ENCODE results near the gene HECTD3. TPM values are rescaled to one million over a fixed set of nuclear protein-coding genes. Genes with fewer than 3 reads are reported as not detected.

Gene HECTD3
- total and polyA plus RNA-seq, 9 of the 15 experiments (the other 6 are each of a cell fraction or from before 2014, with no cell fraction given): 6.3 to 50.8 (median 18.9) TPM

- no peak for TF ChIP-seq ZBTB43 (CRISPR knock-in tag; IDR thresholded peaks at IDR 0.05)
- no peak for TF ChIP-seq HMG20A (CRISPR knock-in tag; conservative IDR thresholded peaks at IDR 0.05)
- TF ChIP-seq NR2F6 (CRISPR knock-in tag; IDR thresholded peaks at IDR 0.05): no peak
- no peak for TF ChIP-seq NCOA4 (IDR thresholded peaks at IDR 0.05; ENCODE audit: partially characterized antibody)
- no peak for TF ChIP-seq PHF20 (IDR thresholded peaks at IDR 0.05; ENCODE audit: partially characterized antibody)
- TF ChIP-seq MBD2 (IDR thresholded peaks at IDR 0.05; ENCODE audit: borderline replicate concordance, low read depth): peak; percentile 80
- TF ChIP-seq TCF7L2 (IDR thresholded peaks at IDR 0.05; ENCODE audit: low read depth, low read length): peak; percentile 42; the same call in 1 of the 2 replicates
- no peak for TF ChIP-seq BDP1 (IDR thresholded peaks at IDR 0.05; ENCODE audit: insufficient read depth, insufficient read length)
- TF ChIP-seq NR3C1 (CRISPR knock-in tag; IDR thresholded peaks at IDR 0.05): no peak
- TF ChIP-seq ZBED1 (IDR thresholded peaks at IDR 0.05): peak; percentile 87; the same call in 1 of the 2 replicates
- TF ChIP-seq ZNF217 (CRISPR knock-in tag; IDR thresholded peaks at IDR 0.05): no peak
- TF ChIP-seq COPS2 (conservative IDR thresholded peaks at IDR 0.05): no peak
- TF ChIP-seq KAT7 (CRISPR knock-in tag; IDR thresholded peaks at IDR 0.05; ENCODE audit: borderline replicate concordance): peak; percentile 98; the same call in 1 of the 2 replicates
- TF ChIP-seq NCOA2 (IDR thresholded peaks at IDR 0.05; ENCODE audit: partially characterized antibody in 2 of 2): no peak
- TF ChIP-seq CBX8 (IDR thresholded peaks at IDR 0.05; ENCODE audit: borderline replicate concordance, extremely low read depth, low read depth, low read length, poor library complexity, severe bottlenecking): no peak
- no peak for TF ChIP-seq E4F1 (CRISPR knock-in tag; IDR thresholded peaks at IDR 0.05; ENCODE audit: borderline replicate concordance)
- no peak for TF ChIP-seq HMGXB4 (CRISPR knock-in tag; IDR thresholded peaks at IDR 0.05)
- no peak for TF ChIP-seq FOXA1 (IDR thresholded peaks at IDR 0.05; ENCODE audit: borderline replicate concordance)
- TF ChIP-seq ZFPM2 (CRISPR knock-in tag; IDR thresholded peaks at IDR 0.05): no peak
- no peak for TF ChIP-seq SAFB2 (IDR thresholded peaks at IDR 0.05; ENCODE audit: borderline replicate concordance, low read depth, low read length, severe bottlenecking)
- no peak for TF ChIP-seq ZNF436 (CRISPR knock-in tag; IDR thresholded peaks at IDR 0.05)
- peak; percentile 71; the same call in 1 of the 2 replicates for TF ChIP-seq CBX5 (IDR thresholded peaks at IDR 0.05; ENCODE audit: borderline replicate concordance, low read depth)
- TF ChIP-seq TFAP4 (CRISPR knock-in tag; IDR thresholded peaks at IDR 0.05; ENCODE audit: borderline replicate concordance): peak; percentile 93
These were observed 1.6 kb upstream of the HECTD3 start (continued) for GRCh38 chr1:45012639-45013278.
